GM19438 (cell line): ENCODE results near the gene RRM1.
"Not testable (repeated sequence)": the region's sequence is repeated elsewhere in the genome, so short reads cannot be mapped to it uniquely, and the experiment has no call there.

Source experiments
- ATAC-seq: cut with Tn5 transposase; IDR thresholded peaks from one replicate; pipeline ENCODE4 v1.9.1; 2021; ENCODE audit warnings: low read depth; ENCODE audit not compliant: unreplicated experiment

The RRM1 gene

GRCh38 chr11:4127357-4127756 is 32.8 kb downstream of the RRM1 start:
- no peak for ATAC-seq

- not testable (repeated sequence) for ATAC-seq
Measured at GRCh38 chr11:4130219-4130618, 35.6 kb downstream of the RRM1 start.

GRCh38 chr11:4134806-4135205 is 40.2 kb downstream of the RRM1 start:
- no peak for ATAC-seq

- ATAC-seq, result no peak
Measured at GRCh38 chr11:4138497-4138896, 43.9 kb downstream of the RRM1 start.

GRCh38 chr11:4140067-4140636 is 45.6 kb downstream of the RRM1 start:
- no peak for ATAC-seq

GRCh38 chr11:4146070-4146771 is 51.6 kb downstream of the RRM1 start:
- ATAC-seq, result no peak

- no peak for ATAC-seq
Measured at GRCh38 chr11:4146772-4147098, 52.1 kb downstream of the RRM1 start.

GRCh38 chr11:4154503-4154902 is 59.9 kb downstream of the RRM1 start:
- ATAC-seq, result no peak

- no peak for ATAC-seq
Measured at GRCh38 chr11:4156571-4156970, 62.0 kb downstream of the RRM1 start.

- ATAC-seq, result not testable (repeated sequence)
Measured at GRCh38 chr11:4158818-4159217, 64.2 kb downstream of the RRM1 start.

- no peak for ATAC-seq
Measured at GRCh38 chr11:4161305-4161704, 66.7 kb downstream of the RRM1 start.

- no peak for ATAC-seq
Measured at GRCh38 chr11:4164884-4165590, 70.4 kb downstream of the RRM1 start.

- ATAC-seq, result no peak
Measured at GRCh38 chr11:4167292-4167691, 72.7 kb downstream of the RRM1 start.

- no peak for ATAC-seq
Measured at GRCh38 chr11:4167758-4168157, 73.2 kb downstream of the RRM1 start.

- ATAC-seq, result not testable (repeated sequence)
Measured at GRCh38 chr11:4175620-4176350, 81.2 kb downstream of the RRM1 start.

GRCh38 chr11:4178813-4179662 is 84.4 kb downstream of the RRM1 start:
- no peak for ATAC-seq

GRCh38 chr11:4180441-4181183 is 86.0 kb downstream of the RRM1 start:
- ATAC-seq, result no peak

- ATAC-seq, result peak; percentile 56
Measured at GRCh38 chr11:4181782-4182721, 87.5 kb downstream of the RRM1 start.
